Neural cell (in vitro differentiated cells): Measurements from ENCODE around the gene EEF1AKMT3.

ENCODE experiments used
- EP300 ChIP-seq: fragments of 450-650 bp; conservative IDR thresholded peaks from 2 replicates; pipeline ENCODE4 v1.6.1; 2014; ENCODE audit warnings: antibody characterized with exemption, mild to moderate bottlenecking, moderate library complexity; ENCODE audit not compliant: poor library complexity, severe bottlenecking
- TF ChIP-seq, protein P1 (sequence below): fragments of 450-650 bp; IDR thresholded peaks from 2 replicates; pipeline ENCODE4 v1.5.1; 2014; ENCODE audit warnings: antibody characterized with exemption, mild to moderate bottlenecking, moderate library complexity; ENCODE audit not compliant: poor library complexity, severe bottlenecking

DNA sequence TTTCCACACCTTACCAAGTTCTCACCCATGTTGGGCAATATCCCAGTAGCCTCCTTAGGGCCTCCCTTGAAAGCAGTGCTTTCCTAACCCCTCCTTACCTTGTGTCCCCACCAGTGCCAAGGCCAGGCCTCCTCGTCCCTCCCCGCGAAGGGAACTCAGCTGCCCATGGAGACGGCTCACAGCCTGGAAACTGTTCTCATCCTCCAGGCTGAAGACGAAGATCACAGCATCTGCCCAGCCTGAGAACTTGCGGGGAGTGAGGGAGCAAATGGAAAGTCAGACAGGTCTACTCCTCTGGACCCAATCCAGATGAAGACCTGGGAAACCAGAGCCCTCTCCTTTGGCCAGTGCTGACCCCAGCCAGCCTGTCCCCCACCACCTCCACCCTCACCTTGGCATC lies 38.5 kb upstream of the EEF1AKMT3 start:
- TF ChIP-seq, protein P1, sequence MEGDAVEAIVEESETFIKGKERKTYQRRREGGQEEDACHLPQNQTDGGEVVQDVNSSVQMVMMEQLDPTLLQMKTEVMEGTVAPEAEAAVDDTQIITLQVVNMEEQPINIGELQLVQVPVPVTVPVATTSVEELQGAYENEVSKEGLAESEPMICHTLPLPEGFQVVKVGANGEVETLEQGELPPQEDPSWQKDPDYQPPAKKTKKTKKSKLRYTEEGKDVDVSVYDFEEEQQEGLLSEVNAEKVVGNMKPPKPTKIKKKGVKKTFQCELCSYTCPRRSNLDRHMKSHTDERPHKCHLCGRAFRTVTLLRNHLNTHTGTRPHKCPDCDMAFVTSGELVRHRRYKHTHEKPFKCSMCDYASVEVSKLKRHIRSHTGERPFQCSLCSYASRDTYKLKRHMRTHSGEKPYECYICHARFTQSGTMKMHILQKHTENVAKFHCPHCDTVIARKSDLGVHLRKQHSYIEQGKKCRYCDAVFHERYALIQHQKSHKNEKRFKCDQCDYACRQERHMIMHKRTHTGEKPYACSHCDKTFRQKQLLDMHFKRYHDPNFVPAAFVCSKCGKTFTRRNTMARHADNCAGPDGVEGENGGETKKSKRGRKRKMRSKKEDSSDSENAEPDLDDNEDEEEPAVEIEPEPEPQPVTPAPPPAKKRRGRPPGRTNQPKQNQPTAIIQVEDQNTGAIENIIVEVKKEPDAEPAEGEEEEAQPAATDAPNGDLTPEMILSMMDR, result no peak
- no peak for TF ChIP-seq EP300
